ENCODE data around the gene SNX4.
"Not testable (repeated sequence)": the region's sequence is repeated elsewhere in the genome, so short reads cannot be mapped to it uniquely, and the experiment has no call there.

The SNX4 gene

GRCh38 chr3:125433611-125434041, 86.4 kb downstream of the SNX4 start:
- H3K4me1 ChIP-seq (ENCODE audit: control insufficient read depth, insufficient read depth, low read length, poor library complexity, severe bottlenecking): peaks cover 3% of the 10 kb centered on the region
- no peaks in the 10 kb centered on the region for H3K36me3 ChIP-seq (ENCODE audit: control insufficient read depth, insufficient read depth, low read length)
- 81 to 87% methylated on average over 2 to 4 of the region's 6 CpGs for WGBS, 2 experiments (ENCODE audit: insufficient coverage in 2 of 2)

GRCh38 chr3:125433091-125433534, 86.9 kb downstream of the SNX4 start:
- 90 to 94% methylated on average over 6 of the region's 6 CpGs for WGBS, 2 experiments (ENCODE audit: insufficient coverage in 2 of 2)
- Histone ChIP-seq H3K27ac (ENCODE audit: low read depth, low read length, severe bottlenecking) (no peak overlapping the region), H3K4me1 (ENCODE audit: control insufficient read depth, insufficient read depth, low read length, poor library complexity, severe bottlenecking) (peaks cover 3% of the 10 kb centered on the region), H3K9me3 (ENCODE audit: control insufficient read depth, low read length) (no peaks in the 10 kb centered on the region), H3K36me3 (ENCODE audit: control insufficient read depth, insufficient read depth, low read length) (no peaks in the 10 kb centered on the region), H3K4me3 (ENCODE audit: extremely low read depth, insufficient read depth, low read length, poor library complexity, severe bottlenecking) (no peak overlapping the region)

More at GRCh38 chr3:125433611-125434041, 86.4 kb downstream of the SNX4 start:
- Histone ChIP-seq H3K4me3 (ENCODE audit: extremely low read depth, insufficient read depth, low read length, poor library complexity, severe bottlenecking) (no peak overlapping the region), H3K9me3 (ENCODE audit: control insufficient read depth, low read length) (no peaks in the 10 kb centered on the region), H3K27ac (ENCODE audit: low read depth, low read length, severe bottlenecking) (no peak overlapping the region)

GRCh38 chr3:125431912-125432790, 87.9 kb downstream of the SNX4 start:
- H3K27ac ChIP-seq (ENCODE audit: low read depth, low read length, severe bottlenecking): no peak overlapping the region
- H3K36me3 ChIP-seq (ENCODE audit: control insufficient read depth, insufficient read depth, low read length): no peaks in the 10 kb centered on the region

GRCh38 chr3:125431391-125431790, 88.6 kb downstream of the SNX4 start:
- no peaks in the 10 kb centered on the region for H3K9me3 ChIP-seq (ENCODE audit: control insufficient read depth, low read length)

More at GRCh38 chr3:125431912-125432790, 87.9 kb downstream of the SNX4 start:
- no peaks in the 10 kb centered on the region for H3K9me3 ChIP-seq (ENCODE audit: control insufficient read depth, low read length)
- peaks cover 3% of the 10 kb centered on the region for H3K4me1 ChIP-seq (ENCODE audit: control insufficient read depth, insufficient read depth, low read length, poor library complexity, severe bottlenecking)
- H3K4me3 ChIP-seq (ENCODE audit: extremely low read depth, insufficient read depth, low read length, poor library complexity, severe bottlenecking): no peak overlapping the region
- 93% methylated on average over 3 of the region's 5 CpGs for WGBS, 2 experiments (ENCODE audit: insufficient coverage in 2 of 2)

GRCh38 chr3:125428216-125428830, 91.7 kb downstream of the SNX4 start:
- no peaks in the 10 kb centered on the region for H3K36me3 ChIP-seq (ENCODE audit: control insufficient read depth, insufficient read depth, low read length)
- H3K9me3 ChIP-seq (ENCODE audit: control insufficient read depth, low read length): no peaks in the 10 kb centered on the region
- H3K27ac ChIP-seq (ENCODE audit: low read depth, low read length, severe bottlenecking): no peak overlapping the region
- 84 to 94% methylated on average over 3 to 5 of the region's 7 CpGs for WGBS, 2 experiments (ENCODE audit: insufficient coverage in 2 of 2)
- H3K4me1 ChIP-seq (ENCODE audit: control insufficient read depth, insufficient read depth, low read length, poor library complexity, severe bottlenecking): peaks cover 3% of the 10 kb centered on the region
- H3K4me3 ChIP-seq (ENCODE audit: extremely low read depth, insufficient read depth, low read length, poor library complexity, severe bottlenecking): no peak overlapping the region

More at GRCh38 chr3:125431391-125431790, 88.6 kb downstream of the SNX4 start:
- WGBS, 2 experiments (ENCODE audit: insufficient coverage in 2 of 2): 76 to 100% methylated on average over 1 to 2 of the region's 2 CpGs
- H3K4me1 ChIP-seq (ENCODE audit: control insufficient read depth, insufficient read depth, low read length, poor library complexity, severe bottlenecking): peaks cover 3% of the 10 kb centered on the region
- no peak overlapping the region for H3K27ac ChIP-seq (ENCODE audit: low read depth, low read length, severe bottlenecking)
- H3K36me3 ChIP-seq (ENCODE audit: control insufficient read depth, insufficient read depth, low read length): no peaks in the 10 kb centered on the region
- no peak overlapping the region for H3K4me3 ChIP-seq (ENCODE audit: extremely low read depth, insufficient read depth, low read length, poor library complexity, severe bottlenecking)

- Histone ChIP-seq H3K9me3 (ENCODE audit: control insufficient read depth, low read length) (no peaks in the 10 kb centered on the region), H3K27ac (ENCODE audit: low read depth, low read length, severe bottlenecking) (no peak overlapping the region), H3K36me3 (ENCODE audit: control insufficient read depth, insufficient read depth, low read length) (no peaks in the 10 kb centered on the region), H3K4me1 (ENCODE audit: control insufficient read depth, insufficient read depth, low read length, poor library complexity, severe bottlenecking) (no peaks in the 10 kb centered on the region), H3K4me3 (ENCODE audit: extremely low read depth, insufficient read depth, low read length, poor library complexity, severe bottlenecking) (no peak overlapping the region)
- WGBS, 2 experiments (ENCODE audit: insufficient coverage in 2 of 2): 81 to 96% methylated on average over 3 of the region's 4 CpGs
Observed at GRCh38 chr3:125418306-125418705, 101.7 kb downstream of the SNX4 start.

GRCh38 chr3:125416235-125416634, 103.8 kb downstream of the SNX4 start:
- Histone ChIP-seq H3K4me1 (ENCODE audit: control insufficient read depth, insufficient read depth, low read length, poor library complexity, severe bottlenecking) (no peaks in the 10 kb centered on the region), H3K27ac (ENCODE audit: low read depth, low read length, severe bottlenecking) (no peak overlapping the region), H3K9me3 (ENCODE audit: control insufficient read depth, low read length) (no peaks in the 10 kb centered on the region), H3K36me3 (ENCODE audit: control insufficient read depth, insufficient read depth, low read length) (no peaks in the 10 kb centered on the region), H3K4me3 (ENCODE audit: extremely low read depth, insufficient read depth, low read length, poor library complexity, severe bottlenecking) (no peak overlapping the region)
- WGBS, 2 experiments (ENCODE audit: insufficient coverage in 2 of 2): 92 to 100% methylated on average over 2 of the region's 3 CpGs

- Histone ChIP-seq H3K27ac (ENCODE audit: low read depth, low read length, severe bottlenecking) (no peak overlapping the region), H3K9me3 (ENCODE audit: control insufficient read depth, low read length) (no peaks in the 10 kb centered on the region), H3K36me3 (ENCODE audit: control insufficient read depth, insufficient read depth, low read length) (no peaks in the 10 kb centered on the region), H3K4me1 (ENCODE audit: control insufficient read depth, insufficient read depth, low read length, poor library complexity, severe bottlenecking) (no peaks in the 10 kb centered on the region), H3K4me3 (ENCODE audit: extremely low read depth, insufficient read depth, low read length, poor library complexity, severe bottlenecking) (no peak overlapping the region)
- 83 to 88% methylated on average over 3 to 6 of the region's 8 CpGs for WGBS, 2 experiments (ENCODE audit: insufficient coverage in 2 of 2)
Observed at GRCh38 chr3:125414669-125415068, 105.3 kb downstream of the SNX4 start.

- no peaks in the 10 kb centered on the region for H3K9me3 ChIP-seq (ENCODE audit: control insufficient read depth, low read length)
- H3K27ac ChIP-seq (ENCODE audit: low read depth, low read length, severe bottlenecking): no peak overlapping the region
- no peaks in the 10 kb centered on the region for H3K36me3 ChIP-seq (ENCODE audit: control insufficient read depth, insufficient read depth, low read length)
- H3K4me3 ChIP-seq (ENCODE audit: extremely low read depth, insufficient read depth, low read length, poor library complexity, severe bottlenecking): no peak overlapping the region
- H3K4me1 ChIP-seq (ENCODE audit: control insufficient read depth, insufficient read depth, low read length, poor library complexity, severe bottlenecking): no peaks in the 10 kb centered on the region
- 86 to 100% methylated on average over 1 to 5 of the region's 6 CpGs for WGBS, 2 experiments (ENCODE audit: insufficient coverage in 2 of 2)
Observed at GRCh38 chr3:125410922-125411321, 109.1 kb downstream of the SNX4 start.

- 94 to 97% methylated on average over 2 of the region's 2 CpGs for WGBS, 2 experiments (ENCODE audit: insufficient coverage in 2 of 2)
- Histone ChIP-seq H3K36me3 (ENCODE audit: control insufficient read depth, insufficient read depth, low read length) (no peaks in the 10 kb centered on the region), H3K27ac (ENCODE audit: low read depth, low read length, severe bottlenecking) (no peak overlapping the region), H3K4me3 (ENCODE audit: extremely low read depth, insufficient read depth, low read length, poor library complexity, severe bottlenecking) (no peak overlapping the region), H3K9me3 (ENCODE audit: control insufficient read depth, low read length) (no peaks in the 10 kb centered on the region), H3K4me1 (ENCODE audit: control insufficient read depth, insufficient read depth, low read length, poor library complexity, severe bottlenecking) (peaks cover 6% of the 10 kb centered on the region)
Observed at GRCh38 chr3:125406070-125406469, 113.9 kb downstream of the SNX4 start.

GRCh38 chr3:125405515-125405914, 114.5 kb downstream of the SNX4 start:
- H3K4me3 ChIP-seq (ENCODE audit: extremely low read depth, insufficient read depth, low read length, poor library complexity, severe bottlenecking); H3K36me3 ChIP-seq (ENCODE audit: control insufficient read depth, insufficient read depth, low read length); H3K27ac ChIP-seq (ENCODE audit: low read depth, low read length, severe bottlenecking); H3K9me3 ChIP-seq (ENCODE audit: control insufficient read depth, low read length): not testable (repeated sequence)
- no CpG with 5 or more reads among the region's 4 CpGs for WGBS, 2 experiments (ENCODE audit: insufficient coverage in 2 of 2)
- H3K4me1 ChIP-seq (ENCODE audit: control insufficient read depth, insufficient read depth, low read length, poor library complexity, severe bottlenecking): peaks cover 10% of the 10 kb centered on the region

Data from mesodermal cell (in vitro differentiated cells).